ENCODE data around the gene GRIN1. TPM values are rescaled to one million over a fixed set of nuclear protein-coding genes. Genes with fewer than 3 reads are reported as not detected.
A peak's percentile ranks its signal among the peaks of the same experiment; 100 is the strongest.

GRIN1 gene
- total RNA-seq, 2 donors from 2014 or later = 0.35 to 0.73 TPM

- H3K9ac ChIP-seq (ENCODE audit: extremely low read depth, low read length, poor library complexity, severe bottlenecking) = no peak within 1 kb of the TSS
Measured at GRCh38 chr9:137169896-137170358, 31.0 kb downstream of the GRIN1 start, which contains the start of gene LRRC26. Gene LRRC26 (minus strand): TSS chr9:137170051. CDS start chr9:137169943, 108 bp downstream.

DNA sequence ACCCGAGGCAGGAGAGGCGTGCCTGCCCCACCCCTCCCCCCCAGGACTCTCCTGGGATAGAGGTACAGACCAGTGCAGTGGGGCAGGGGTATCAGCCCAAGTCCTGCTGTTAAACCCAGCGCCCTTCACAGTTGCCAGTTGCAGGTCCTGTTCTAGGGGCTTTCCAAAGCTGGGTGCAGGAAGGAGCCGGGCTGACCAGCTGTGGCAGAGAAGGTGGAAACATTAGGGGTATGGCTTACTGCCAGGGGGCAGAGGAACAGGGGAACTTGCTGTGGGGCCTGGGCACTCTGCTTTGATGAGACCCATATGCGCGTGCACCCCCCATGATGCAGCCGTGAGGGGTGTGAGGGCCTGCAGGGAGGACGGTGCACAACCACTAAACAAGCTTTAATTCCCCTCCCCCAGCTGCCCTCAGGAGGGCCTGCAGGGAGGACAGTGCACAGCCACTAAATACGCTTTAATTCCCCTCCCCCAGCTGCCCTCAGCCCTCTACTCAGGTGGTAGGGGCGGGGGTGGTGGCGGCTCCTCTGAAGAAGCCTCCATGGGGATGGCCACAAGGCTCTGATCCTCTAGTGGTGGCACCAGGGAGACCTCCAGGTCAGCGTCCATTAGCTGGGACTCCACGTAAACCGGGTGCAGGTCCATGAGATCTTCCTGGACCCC is 31.7 kb downstream of the GRIN1 start:
- no peak for DNase-seq
- Histone ChIP-seq H3K9ac (ENCODE audit: extremely low read depth, low read length, poor library complexity, severe bottlenecking) (no peak overlapping the region), H3K27me3 (ENCODE audit: control insufficient read depth, insufficient read depth, low read length, poor library complexity, severe bottlenecking) (peaks cover 95% of the 10 kb centered on the region), H3K4me3 (ENCODE audit: low read length) (no peak overlapping the region), H3K27ac (ENCODE audit: low read depth, low read length) (no peak overlapping the region), H3K4me1 (ENCODE audit: control insufficient read depth, insufficient read depth, low read length) (no peaks in the 10 kb centered on the region), H3K9me3 (ENCODE audit: control insufficient read depth, low read length) (no peaks in the 10 kb centered on the region), H3K36me3 (ENCODE audit: control insufficient read depth, insufficient read depth, low read length) (no peaks in the 10 kb centered on the region)
- Mint-ChIP-seq H3K9me3 (no peaks in the 10 kb centered on the region), H3K4me3 (no peak overlapping the region), H3K4me1 (no peaks in the 10 kb centered on the region), H3K36me3 (ENCODE audit: low read depth) (no peaks in the 10 kb centered on the region), H3K27ac (no peak overlapping the region), H3K27me3 (ENCODE audit: insufficient read depth) (peaks cover 68% of the 10 kb centered on the region)
- TF ChIP-seq, protein P1, sequence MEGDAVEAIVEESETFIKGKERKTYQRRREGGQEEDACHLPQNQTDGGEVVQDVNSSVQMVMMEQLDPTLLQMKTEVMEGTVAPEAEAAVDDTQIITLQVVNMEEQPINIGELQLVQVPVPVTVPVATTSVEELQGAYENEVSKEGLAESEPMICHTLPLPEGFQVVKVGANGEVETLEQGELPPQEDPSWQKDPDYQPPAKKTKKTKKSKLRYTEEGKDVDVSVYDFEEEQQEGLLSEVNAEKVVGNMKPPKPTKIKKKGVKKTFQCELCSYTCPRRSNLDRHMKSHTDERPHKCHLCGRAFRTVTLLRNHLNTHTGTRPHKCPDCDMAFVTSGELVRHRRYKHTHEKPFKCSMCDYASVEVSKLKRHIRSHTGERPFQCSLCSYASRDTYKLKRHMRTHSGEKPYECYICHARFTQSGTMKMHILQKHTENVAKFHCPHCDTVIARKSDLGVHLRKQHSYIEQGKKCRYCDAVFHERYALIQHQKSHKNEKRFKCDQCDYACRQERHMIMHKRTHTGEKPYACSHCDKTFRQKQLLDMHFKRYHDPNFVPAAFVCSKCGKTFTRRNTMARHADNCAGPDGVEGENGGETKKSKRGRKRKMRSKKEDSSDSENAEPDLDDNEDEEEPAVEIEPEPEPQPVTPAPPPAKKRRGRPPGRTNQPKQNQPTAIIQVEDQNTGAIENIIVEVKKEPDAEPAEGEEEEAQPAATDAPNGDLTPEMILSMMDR (conservative IDR thresholded peaks at IDR 0.05) = no peak
- 63 to 70% methylated on average over 3 to 14 of the region's 14 CpGs for WGBS, 2 experiments (ENCODE audit: insufficient coverage in 1 of 2, insufficient read length in 1 of 2)

More at GRCh38 chr9:137169896-137170358, 31.0 kb downstream of the GRIN1 start, which contains the start of gene LRRC26:
- Histone ChIP-seq H3K36me3 (ENCODE audit: control insufficient read depth, insufficient read depth, low read length) (no peaks in the 10 kb centered on the region), H3K27ac (ENCODE audit: low read depth, low read length) (no peak within 1 kb of the TSS), H3K4me3 (ENCODE audit: low read length) (peak within 1 kb of the TSS; percentile 77), H3K9me3 (ENCODE audit: control insufficient read depth, low read length) (no peaks in the 10 kb centered on the region), H3K27me3 (ENCODE audit: control insufficient read depth, insufficient read depth, low read length, poor library complexity, severe bottlenecking) (peaks cover 95% of the 10 kb centered on the region), H3K4me1 (ENCODE audit: control insufficient read depth, insufficient read depth, low read length) (no peaks in the 10 kb centered on the region)
- no peaks in the 10 kb centered on the region for H3K36me3 Mint-ChIP-seq (ENCODE audit: low read depth)
- TF ChIP-seq, protein P1 (conservative IDR thresholded peaks at IDR 0.05) = no peak
- H3K4me3 Mint-ChIP-seq = peak within 1 kb of the TSS; percentile 46
- H3K27ac Mint-ChIP-seq = no peak within 1 kb of the TSS
- DNase-seq = no peak
- H3K9me3 Mint-ChIP-seq = no peaks in the 10 kb centered on the region
- H3K27me3 Mint-ChIP-seq (ENCODE audit: insufficient read depth) = peaks cover 75% of the 10 kb centered on the region
- H3K4me1 Mint-ChIP-seq = no peaks in the 10 kb centered on the region
- WGBS, 2 experiments (ENCODE audit: insufficient coverage in 1 of 2, insufficient read length in 1 of 2) = 14 to 26% methylated on average over 27 to 41 of the region's 41 CpGs

DNA sequence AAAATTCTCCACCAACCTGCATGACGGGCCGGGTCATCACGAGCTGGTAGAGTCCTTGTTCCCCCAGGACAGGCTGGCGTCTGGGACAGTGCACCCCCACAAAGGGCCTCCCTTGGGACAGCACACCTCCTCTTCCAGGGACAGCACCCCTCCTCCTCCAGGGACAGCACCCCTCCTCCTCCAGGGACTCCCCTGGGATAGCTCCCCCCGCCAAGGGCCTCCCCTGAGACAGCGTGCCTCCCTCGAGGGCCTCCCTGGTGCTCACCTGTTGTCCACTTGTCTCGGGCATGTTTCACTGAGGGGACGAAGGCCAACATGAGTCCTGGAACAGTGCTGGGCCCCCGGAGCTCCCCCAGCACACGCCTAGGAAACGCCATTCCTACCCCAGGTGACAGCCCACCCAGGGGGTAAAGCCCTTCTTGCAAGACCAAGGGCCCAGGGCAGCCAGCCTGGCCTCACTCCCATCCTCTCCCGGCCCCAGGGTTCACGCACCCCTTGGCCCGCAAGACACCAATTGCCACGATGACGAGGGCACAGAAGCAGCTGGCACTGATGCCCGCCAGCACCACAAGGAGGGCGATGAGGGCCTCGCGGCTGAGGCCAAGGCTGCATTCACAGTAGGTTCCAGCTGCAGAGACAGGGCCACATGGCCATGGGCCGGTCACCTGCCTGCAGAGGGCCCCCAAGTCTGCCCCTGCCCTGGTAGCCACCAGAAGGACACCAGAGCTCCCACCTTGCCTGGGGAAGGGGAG is 32.4 kb downstream of the GRIN1 start:
- WGBS, 2 experiments (ENCODE audit: insufficient coverage in 1 of 2, insufficient read length in 1 of 2) = 87 to 91% methylated on average over 15 to 22 of the region's 22 CpGs
- H3K27me3 Mint-ChIP-seq (ENCODE audit: insufficient read depth) = peaks cover 61% of the 10 kb centered on the region
- Histone ChIP-seq H3K4me3 (ENCODE audit: low read length) (no peak overlapping the region), H3K27ac (ENCODE audit: low read depth, low read length) (no peak overlapping the region), H3K9me3 (ENCODE audit: control insufficient read depth, low read length) (no peaks in the 10 kb centered on the region), H3K9ac (ENCODE audit: extremely low read depth, low read length, poor library complexity, severe bottlenecking) (no peak overlapping the region), H3K4me1 (ENCODE audit: control insufficient read depth, insufficient read depth, low read length) (no peaks in the 10 kb centered on the region), H3K27me3 (ENCODE audit: control insufficient read depth, insufficient read depth, low read length, poor library complexity, severe bottlenecking) (peaks cover 94% of the 10 kb centered on the region), H3K36me3 (ENCODE audit: control insufficient read depth, insufficient read depth, low read length) (no peaks in the 10 kb centered on the region)
- H3K27ac Mint-ChIP-seq = no peak overlapping the region
- TF ChIP-seq, protein P1 (conservative IDR thresholded peaks at IDR 0.05) = no peak
- DNase-seq = no peak
- H3K9me3 Mint-ChIP-seq = no peaks in the 10 kb centered on the region
- no peaks in the 10 kb centered on the region for H3K36me3 Mint-ChIP-seq (ENCODE audit: low read depth)
- no peak overlapping the region for H3K4me3 Mint-ChIP-seq
- H3K4me1 Mint-ChIP-seq = no peaks in the 10 kb centered on the region
